Measurements from ENCODE around the gene ADGRG3.

- no peak for TF ChIP-seq CTCF (IDR thresholded peaks at IDR 0.05 in 4 of 5, conservative IDR thresholded peaks at IDR 0.05 in 1 of 5)
- no peak for TF ChIP-seq POLR2A (IDR thresholded peaks at IDR 0.05)
These were observed 22.8 kb downstream of the ADGRG3 start for GRCh38 chr16:57690782-57691471.

Data from gastrocnemius medialis (tissue), 4 donors.